Bronchial epithelial cell (primary cell): ENCODE measurements around the gene NUDT3. TPM values are rescaled to one million over a fixed set of nuclear protein-coding genes. Genes with fewer than 3 reads are reported as not detected.

Experiments
- DNase-seq: peaks from one replicate; pipeline ENCODE4 v3.0.0-alpha.2; 2010; ENCODE audit warnings: low read depth
- FAIRE-seq: peaks from 2 replicates; lab custom pipeline; 2011; peaks lifted over from hg19 to GRCh38; lab: Jason Lieb, UNC
- H3K27me3 ChIP-seq: 2 replicates; pipeline ENCODE4 v1.5.1; 2011; ENCODE audit warnings: low read length; ENCODE audit not compliant: control insufficient read depth, insufficient read depth
- H3K36me3 ChIP-seq: 2 replicates; pipeline ENCODE4 v1.5.1; 2011; ENCODE audit warnings: low read length; ENCODE audit not compliant: control insufficient read depth, insufficient read depth
- H3K4me3 ChIP-seq: 2 replicates; pipeline ENCODE4 v1.5.1; 2011; ENCODE audit warnings: mild to moderate bottlenecking, low read depth, low read length, control low read depth
- CTCF ChIP-seq: IDR thresholded peaks from 2 replicates; pipeline ENCODE4 v1.5.1; 2011; ENCODE audit warnings: mild to moderate bottlenecking, moderate library complexity, low read length, control low read depth, inconsistent platforms; ENCODE audit not compliant: insufficient read depth, severe bottlenecking
- total RNA-seq: library from RNA; depleted of rRNA; stranded (reverse); fragments of >200 nt; gene quantifications from 2 replicates; pipeline ENCODE4 v1.2.1, GENCODE V29; 2014

NUDT3 gene
- total RNA-seq, 1 donor from 2014 or later, result 15.8 TPM

- Histone ChIP-seq H3K27me3 (no peaks in the 10 kb centered on the region), H3K36me3 (no peaks in the 10 kb centered on the region), H3K4me3 (no peak overlapping the region)
- FAIRE-seq (no peak), DNase-seq (no peak)
- no peak for TF ChIP-seq CTCF
Measured at GRCh38 chr6:34350137-34350933, 42.1 kb downstream of the NUDT3 start.

DNA sequence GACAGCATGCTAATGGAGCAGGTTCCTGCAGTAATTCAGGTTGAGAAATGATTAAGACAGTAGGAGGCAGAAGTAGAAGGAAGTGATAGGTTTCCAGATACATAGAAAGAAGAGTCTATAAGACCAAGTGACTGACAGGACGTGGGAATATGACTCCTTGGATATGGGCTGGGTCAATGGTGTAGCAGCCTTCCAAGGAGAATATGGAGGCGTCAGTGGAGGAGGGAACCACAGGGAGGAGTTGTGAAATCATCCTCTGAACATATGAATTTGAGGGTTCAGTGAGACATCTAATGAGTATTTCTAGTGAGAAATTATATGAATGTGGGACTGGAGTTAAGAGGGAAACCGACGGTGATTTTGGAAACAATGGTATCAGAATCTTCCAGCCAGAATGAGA is 43.3 kb downstream of the NUDT3 start:
- DNase-seq, result no peak
- no peak for TF ChIP-seq CTCF
- Histone ChIP-seq H3K27me3 (no peaks in the 10 kb centered on the region), H3K4me3 (no peak overlapping the region), H3K36me3 (no peaks in the 10 kb centered on the region)
- FAIRE-seq, result no peak

GRCh38 chr6:34347303-34347702 is 45.2 kb downstream of the NUDT3 start:
- Histone ChIP-seq H3K27me3 (no peaks in the 10 kb centered on the region), H3K4me3 (no peak overlapping the region), H3K36me3 (no peaks in the 10 kb centered on the region)
- TF ChIP-seq CTCF, result no peak
- no peak for DNase-seq
- FAIRE-seq, result no peak

DNA sequence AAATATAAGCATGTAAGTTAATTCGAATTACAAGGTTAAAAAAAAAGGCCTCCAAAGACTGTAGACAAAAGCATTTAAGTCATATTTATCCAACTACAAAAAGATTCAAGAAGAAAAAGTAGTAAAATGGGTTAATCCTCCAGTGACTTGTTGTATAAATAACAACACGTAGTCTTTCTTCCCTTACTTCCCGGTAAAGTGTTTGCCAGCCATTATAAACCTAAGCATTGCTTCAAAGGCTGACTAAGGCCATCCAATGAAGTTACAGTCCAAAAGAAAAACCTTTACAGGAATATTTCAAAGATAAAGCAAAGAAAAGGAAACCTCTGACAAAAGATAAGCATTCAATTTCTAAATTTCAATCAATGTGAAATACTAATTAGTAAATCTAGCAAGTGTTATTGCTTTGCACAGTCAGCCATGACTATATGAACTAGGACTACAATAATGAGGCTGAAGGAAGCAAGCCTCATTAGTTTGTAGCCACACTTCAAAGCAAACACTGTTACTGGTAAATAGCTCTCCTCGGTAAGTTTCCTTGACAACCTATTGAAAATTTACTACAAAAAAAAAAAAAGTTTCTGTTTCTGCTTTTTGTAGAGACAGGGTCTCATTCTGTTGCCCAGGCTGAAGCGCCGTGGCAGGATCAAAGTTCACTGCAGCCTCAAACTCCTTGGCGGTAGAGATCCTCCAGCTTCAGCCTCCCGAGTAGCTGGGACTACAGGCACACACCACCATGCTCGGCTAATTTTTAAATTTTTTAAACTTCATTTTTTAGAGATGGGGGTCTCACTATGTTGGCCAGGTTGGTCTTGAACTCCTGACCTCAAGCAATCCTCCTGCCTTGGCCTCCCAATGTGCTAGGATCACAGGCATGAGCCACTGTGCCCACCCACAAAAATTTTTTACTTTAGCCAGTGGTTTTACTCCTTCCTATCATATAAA is 46.0 kb downstream of the NUDT3 start:
- DNase-seq (no peak), FAIRE-seq (no peak)
- no peak for TF ChIP-seq CTCF
- no peak overlapping the region for H3K4me3 ChIP-seq
- H3K27me3 ChIP-seq, result no peaks in the 10 kb centered on the region
- no peaks in the 10 kb centered on the region for H3K36me3 ChIP-seq

DNA sequence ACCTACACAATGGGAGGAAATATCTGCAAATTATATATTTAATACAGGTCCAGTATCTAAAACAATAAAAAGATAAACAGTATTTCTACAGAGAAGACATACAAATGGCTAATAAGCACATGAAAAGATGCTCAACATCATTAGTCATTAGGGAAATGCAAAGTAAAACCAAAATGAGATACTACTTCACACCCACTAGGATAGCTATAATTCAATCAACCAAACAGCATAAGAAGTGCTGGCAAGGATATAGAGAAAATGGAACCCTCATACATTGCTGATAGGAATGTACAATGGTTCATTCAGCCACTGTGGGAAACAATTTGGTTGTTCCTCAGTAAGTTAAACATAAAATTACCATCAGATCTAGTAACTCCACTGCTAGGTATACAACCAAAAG is 48.7 kb downstream of the NUDT3 start:
- no peak for FAIRE-seq
- no peak for TF ChIP-seq CTCF

More for the DNA sequence above, 48.7 kb downstream of the NUDT3 start:
- H3K4me3 ChIP-seq, result no peak overlapping the region
- DNase-seq, result no peak
- no peaks in the 10 kb centered on the region for H3K27me3 ChIP-seq
- H3K36me3 ChIP-seq, result no peaks in the 10 kb centered on the region
